ENCODE results near the gene TRAF4. TPM values are rescaled to one million over a fixed set of nuclear protein-coding genes. Genes with fewer than 3 reads are reported as not detected.

Gene TRAF4
- total RNA-seq, 4 donors from 2014 or later, result 65.7 to 191 (median 126) TPM

- Histone ChIP-seq H3K4me1 (peaks cover 0 to 20% (median 4%) of the 10 kb centered on the region in 4 donors), H3K36me3 (peaks cover 0 to 3% (median 0%) of the 10 kb centered on the region in 4 donors), H3K27me3 (no peaks in the 10 kb centered on the region), H3K4me3 (no peak overlapping the region), H3K9me3 (no peaks in the 10 kb centered on the region), H3K27ac (no peak overlapping the region)
- in situ Hi-C loops (cut with MboI; ENCODE audit: low pct_ligation_motif_present in 1 of 4, low pct_unique_long_range_greater_than_20kb in 1 of 4, low sequenced_read_pairs in 3 of 4) (no loop called here), intact Hi-C loops (cut with DNase I; ENCODE audit: low total_unique reads) (no loop called here)
- TF ChIP-seq CTCF (IDR thresholded peaks at IDR 0.05), result no peak
- TF ChIP-seq POLR2AphosphoS5 (IDR thresholded peaks at IDR 0.05), result no peak
- TF ChIP-seq POLR2A (IDR thresholded peaks at IDR 0.05), result no peak
- WGBS, 2 donors (ENCODE audit: low coverage in 1 of 2), result 58 to 59% methylated on average over 2 of the region's 2 CpGs
- no peak for DNase-seq
Observed at GRCh38 chr17:28796062-28796461, 52.3 kb downstream of the TRAF4 start.

Small RNA genes lying within 50 kb of the gene (small RNA-seq; reads per million reads assigned to genes)
- gene SNORD42A (0 reads per million in 4 donors), gene SNORD42B (0 to 0.55 (median 0.12) reads per million in 4 donors), gene SNORD4A (0 reads per million in 4 donors), gene SNORD4B (0 reads per million in 4 donors)

Other genes starting within 250 kb of the TRAF4 start
- under 1 TPM in 2 of 4 donors, not detected in 2; 0.14 to 0.32 TPM for gene FOXN1, start 237.7 kb upstream of the TRAF4 start, total RNA-seq
- gene UNC119, start 191.4 kb upstream of the TRAF4 start, total RNA-seq, result 10 to 100 TPM; 16.4 to 52.4 (median 32.8) TPM
- 100 to 1,000 TPM in 2 of 4 donors, 10 to 100 TPM in 2; 18.1 to 182 (median 87.6) TPM for gene PIGS, start 172.5 kb upstream of the TRAF4 start, total RNA-seq
- 10 to 100 TPM in 2 of 4 donors, 1 to 10 TPM in 2; 3.0 to 46.1 (median 18.7) TPM for gene ALDOC, start 167.1 kb upstream of the TRAF4 start, total RNA-seq
- 10 to 100 TPM in 3 of 4 donors, 1 to 10 TPM in 1; 8.9 to 21.5 (median 13.6) TPM for gene SPAG5, start 145.0 kb upstream of the TRAF4 start, total RNA-seq
- gene RSKR, start 129.8 kb upstream of the TRAF4 start, total RNA-seq, result 10 to 100 TPM in 3 of 4 donors, 1 to 10 TPM in 1; 8.3 to 70.8 (median 22.1) TPM
- gene BLTP2, start 98.9 kb upstream of the TRAF4 start, total RNA-seq, result 100 to 1,000 TPM; 117 to 120 (median 118) TPM
- gene SDF2, start 82.1 kb upstream of the TRAF4 start, total RNA-seq, result 10 to 100 TPM; 32.2 to 69.9 (median 49.1) TPM
- gene SUPT6H, start 81.8 kb upstream of the TRAF4 start, total RNA-seq, result 100 to 1,000 TPM in 1 of 4 donors, 10 to 100 TPM in 3; 50.8 to 167 (median 61.6) TPM
- gene PROCA1, start 32.1 kb upstream of the TRAF4 start, total RNA-seq, result 1 to 10 TPM in 2 of 4 donors, under 1 TPM in 1, not detected in 1; 0.96 to 2.9 (median 1.4) TPM
- gene RAB34, start 26.1 kb upstream of the TRAF4 start, total RNA-seq, result 10 to 100 TPM; 41.1 to 60.5 (median 50.0) TPM
- 100 to 1,000 TPM; 238 to 385 (median 342) TPM for gene RPL23A, start 24.0 kb upstream of the TRAF4 start, total RNA-seq
- gene TLCD1, start 17.8 kb upstream of the TRAF4 start, total RNA-seq, result 10 to 100 TPM in 1 of 4 donors, 1 to 10 TPM in 1, not detected in 2; 5.6 to 11.5 TPM
- gene NEK8, start 15.2 kb upstream of the TRAF4 start, total RNA-seq, result 10 to 100 TPM in 1 of 4 donors, 1 to 10 TPM in 3; 5.7 to 52.3 (median 8.3) TPM
- gene FAM222B, start 98.8 kb downstream of the TRAF4 start, total RNA-seq, result 10 to 100 TPM; 23.2 to 41.0 (median 32.9) TPM
- gene ERAL1, start 111.0 kb downstream of the TRAF4 start, total RNA-seq, result 10 to 100 TPM; 28.1 to 74.4 (median 47.3) TPM
- gene FLOT2, start 153.7 kb downstream of the TRAF4 start, total RNA-seq, result 10 to 100 TPM; 35.8 to 95.8 (median 46.5) TPM
- 1 to 10 TPM; 2.2 to 6.5 (median 6.0) TPM for gene DHRS13, start 159.1 kb downstream of the TRAF4 start, total RNA-seq
- 100 to 1,000 TPM in 1 of 4 donors, 10 to 100 TPM in 3; 43.5 to 134 (median 60.5) TPM for gene PHF12, start 207.5 kb downstream of the TRAF4 start, total RNA-seq

All from transverse colon (tissue), 4 donors.